ENCODE data around the gene CLMP.

Gene CLMP

GRCh38 chr11:123052901-123053721 is 141.9 kb downstream of the CLMP start:
- DNase-seq = no peak

GRCh38 chr11:123051634-123052033 is 143.4 kb downstream of the CLMP start:
- DNase-seq = no peak

GRCh38 chr11:123051146-123051545 is 143.9 kb downstream of the CLMP start:
- DNase-seq = no peak

- DNase-seq = no peak
Measured at GRCh38 chr11:123047947-123048293, 147.1 kb downstream of the CLMP start.

- no peak for DNase-seq
Measured at GRCh38 chr11:123047266-123047946, 147.6 kb downstream of the CLMP start.

- no peak for DNase-seq
Measured at GRCh38 chr11:123046473-123047259, 148.4 kb downstream of the CLMP start.

GRCh38 chr11:123045101-123045500 is 149.9 kb downstream of the CLMP start:
- no peak for DNase-seq

- no peak for DNase-seq
Measured at GRCh38 chr11:123041185-123041584, 153.9 kb downstream of the CLMP start.

- DNase-seq = no peak
Measured at GRCh38 chr11:123040111-123040432, 155.0 kb downstream of the CLMP start.

- DNase-seq = no peak
Measured at GRCh38 chr11:123035831-123036230, 159.2 kb downstream of the CLMP start.

- no peak for DNase-seq
Measured at GRCh38 chr11:123034597-123034996, 160.5 kb downstream of the CLMP start.

- no peak for DNase-seq
Measured at GRCh38 chr11:123033895-123034294, 161.2 kb downstream of the CLMP start.

- DNase-seq = no peak
Measured at GRCh38 chr11:123030517-123030916, 164.5 kb downstream of the CLMP start.

GRCh38 chr11:123020968-123021367 is 174.1 kb downstream of the CLMP start:
- DNase-seq = no peak
